NCI-H345 (cell line): ENCODE results near the gene PPP1R2.
"Not testable (repeated sequence)": the region's sequence is repeated elsewhere in the genome, so short reads cannot be mapped to it uniquely, and the experiment has no call there.

Experiments
- DNase-seq: peaks from one replicate; lab custom pipeline; 2025; lab: John Stamatoyannopoulos, UW

PPP1R2 gene

DNA sequence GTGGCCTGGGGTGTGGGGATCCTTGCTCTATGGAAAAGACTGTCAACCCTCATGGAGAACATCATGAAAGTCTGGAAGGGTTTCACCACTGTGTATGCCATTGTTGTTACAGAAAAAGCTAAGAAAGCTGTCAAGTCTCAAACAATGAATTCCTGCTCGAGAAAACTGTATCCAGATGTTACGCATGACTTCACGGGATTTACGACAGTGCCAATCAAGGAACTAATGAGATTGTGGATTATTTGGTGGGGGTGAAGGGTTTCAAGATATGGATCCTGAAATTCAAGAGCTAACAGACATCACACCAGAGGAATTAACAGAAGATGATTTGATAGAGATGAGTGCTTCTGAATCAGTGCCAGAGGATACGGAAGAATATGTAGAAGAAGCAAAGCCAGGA lies 7.8 kb downstream of the PPP1R2 start:
- DNase-seq: no peak

DNA sequence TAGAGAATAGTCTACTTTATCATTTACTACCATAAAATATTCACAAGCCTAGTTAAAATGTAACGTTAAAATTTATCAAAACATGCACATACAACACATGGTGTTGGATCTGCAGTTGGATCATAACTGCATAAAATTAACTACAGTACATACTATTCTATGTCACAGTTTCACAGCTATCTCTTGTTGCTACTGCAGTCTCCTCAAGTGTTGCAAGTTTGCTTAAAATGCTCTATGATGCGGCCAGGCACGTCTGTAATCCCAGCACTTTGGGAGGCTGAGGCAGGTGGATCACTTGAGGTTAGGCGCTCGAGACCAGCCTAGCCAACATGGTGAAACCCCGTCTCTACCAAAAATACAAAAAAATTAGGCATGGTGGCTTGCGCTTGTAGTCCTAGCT lies 10.3 kb downstream of the PPP1R2 start:
- no peak for DNase-seq

DNA sequence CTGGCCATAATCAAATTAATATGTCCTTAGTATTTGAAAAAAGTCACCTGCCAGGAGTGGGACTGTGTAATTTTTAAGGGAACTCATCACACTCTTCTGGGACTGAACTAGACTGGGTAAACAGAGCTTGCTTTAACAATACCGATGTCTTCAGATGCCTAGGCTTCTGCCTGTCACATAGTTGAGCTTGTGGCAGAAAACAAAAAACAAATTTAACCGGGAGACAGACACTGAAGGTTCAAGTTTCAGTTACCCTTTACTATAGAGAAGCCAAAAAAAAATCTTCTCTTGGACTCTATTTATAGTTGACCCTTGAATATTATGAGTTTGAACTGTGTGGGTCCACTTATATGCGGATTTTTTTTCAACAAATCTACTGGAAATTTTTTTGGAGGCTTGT lies 10.8 kb downstream of the PPP1R2 start:
- no peak for DNase-seq

DNA sequence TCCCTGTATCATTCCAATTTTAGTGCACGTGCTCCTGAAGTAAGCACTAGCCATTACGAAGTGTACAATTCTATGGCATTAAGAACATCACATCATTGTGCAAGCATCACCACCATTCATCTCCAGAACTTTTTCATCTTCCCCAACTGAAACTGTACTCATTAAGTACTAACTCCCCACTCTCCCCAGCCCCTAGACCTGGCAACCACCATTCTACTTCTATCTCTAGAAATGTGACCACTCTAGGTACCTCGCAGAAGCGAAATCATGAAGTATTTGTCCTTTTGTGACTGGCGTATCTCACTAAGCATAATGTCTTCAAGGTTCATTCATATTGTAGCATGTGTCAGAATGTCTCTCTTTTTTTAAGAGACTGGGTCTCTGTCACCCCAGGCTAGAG lies 11.4 kb downstream of the PPP1R2 start:
- no peak for DNase-seq

DNA sequence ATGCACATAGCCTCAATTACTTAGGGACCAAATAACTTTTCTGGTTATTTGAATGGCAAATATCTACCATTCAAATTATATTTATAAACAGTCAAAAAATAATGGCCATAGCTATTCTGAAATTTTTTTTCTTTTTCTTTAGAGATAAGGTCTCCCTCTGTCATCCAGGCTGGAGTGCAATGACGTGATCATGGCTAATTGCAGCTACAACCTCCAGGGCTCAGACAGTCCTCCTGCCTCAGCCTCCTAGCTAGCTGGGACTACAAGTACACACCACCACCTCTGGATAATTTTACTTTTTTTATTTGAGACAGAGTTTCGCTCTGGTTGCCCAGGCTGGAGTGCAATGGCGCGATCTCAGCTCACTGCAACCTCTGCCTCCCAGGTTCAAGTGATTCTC lies 16.6 kb downstream of the PPP1R2 start:
- DNase-seq: no peak

DNA sequence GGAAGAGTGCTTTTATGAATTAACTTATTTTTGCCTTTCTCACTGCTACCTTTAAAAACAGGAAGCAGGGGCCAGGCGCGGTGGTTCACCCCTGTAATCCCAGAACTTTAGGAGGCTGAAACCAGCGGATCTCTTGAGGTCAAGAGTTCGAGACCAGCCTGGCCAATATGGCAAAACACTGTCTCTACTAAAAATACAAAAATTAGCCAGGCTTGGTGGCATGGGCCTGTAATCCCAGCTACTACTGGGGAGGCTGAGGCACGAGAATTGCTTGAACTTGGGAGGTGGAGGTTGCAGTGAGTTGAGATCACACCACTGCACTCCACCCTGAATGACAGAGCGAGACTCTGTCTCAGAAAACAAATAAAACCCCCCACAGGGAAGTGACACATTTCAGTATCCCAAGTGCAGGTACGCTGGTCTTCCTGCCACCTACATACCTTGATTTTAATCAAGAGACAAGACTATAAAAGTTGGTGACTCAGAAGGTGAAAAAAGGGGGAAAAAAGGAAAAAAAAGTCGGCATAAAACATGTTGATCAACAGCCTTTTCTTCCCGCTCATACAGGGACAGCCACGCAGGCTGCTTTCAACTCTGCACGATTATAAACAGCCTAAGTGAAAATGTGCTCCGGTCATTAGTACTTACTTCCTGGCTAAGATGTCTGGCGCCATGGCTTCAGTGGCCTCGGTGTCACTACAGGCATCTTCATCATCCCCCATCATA lies 18.8 kb downstream of the PPP1R2 start:
- DNase-seq: no peak

DNA sequence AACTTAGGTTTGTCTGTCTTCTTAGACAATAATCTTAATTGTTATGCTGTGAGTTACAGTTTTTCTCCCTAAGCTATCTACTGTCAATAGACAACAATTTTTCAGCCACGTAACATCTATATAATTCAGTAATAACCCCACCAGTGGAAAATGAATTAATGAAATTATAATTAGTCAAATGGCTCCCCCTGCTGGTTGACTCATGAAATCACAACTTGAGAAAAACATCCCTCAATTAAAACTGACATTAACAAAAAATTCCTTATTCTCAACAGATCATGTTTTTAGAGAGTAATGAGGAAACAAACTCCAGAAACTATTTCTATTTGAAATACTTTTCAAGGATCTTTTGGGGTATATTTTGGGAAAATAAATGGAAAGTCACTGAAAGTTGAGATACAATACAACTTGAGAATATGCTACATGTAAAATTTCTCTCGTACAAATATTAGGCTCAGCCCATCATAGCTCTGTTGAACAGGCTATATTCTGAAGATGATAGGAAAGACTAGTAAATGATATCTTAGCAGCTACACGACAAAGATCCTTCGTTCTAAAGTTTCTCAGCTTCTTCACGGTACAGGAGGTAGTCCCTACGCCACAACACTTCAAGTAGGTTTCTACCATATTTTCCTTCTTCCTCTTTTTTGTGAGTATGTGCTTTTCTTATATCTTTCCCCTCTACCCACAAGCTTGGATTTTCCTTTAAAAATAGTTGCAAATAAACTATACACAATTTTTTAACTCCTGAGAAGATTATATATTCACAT lies 20.7 kb downstream of the PPP1R2 start:
- peak; percentile 24 for DNase-seq

DNA sequence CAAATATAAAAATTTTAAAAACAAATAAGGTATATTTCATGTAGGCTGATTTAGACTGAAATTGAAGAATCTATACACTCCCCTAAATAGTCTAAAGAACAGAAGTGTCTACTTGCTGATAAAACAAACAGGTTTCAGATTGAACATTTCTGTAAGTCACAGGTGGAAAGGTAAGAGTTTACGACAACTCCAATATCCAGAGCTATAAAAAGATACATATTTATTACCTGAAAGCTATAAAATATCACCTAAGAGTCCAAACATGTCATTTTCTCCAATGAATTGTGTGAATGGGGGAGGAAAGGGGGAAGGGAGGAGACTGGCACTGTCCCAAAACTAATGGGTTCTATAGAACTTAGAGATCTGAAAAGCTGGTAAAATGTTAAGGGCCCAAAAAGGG lies 26.1 kb downstream of the PPP1R2 start:
- DNase-seq: no peak

DNA sequence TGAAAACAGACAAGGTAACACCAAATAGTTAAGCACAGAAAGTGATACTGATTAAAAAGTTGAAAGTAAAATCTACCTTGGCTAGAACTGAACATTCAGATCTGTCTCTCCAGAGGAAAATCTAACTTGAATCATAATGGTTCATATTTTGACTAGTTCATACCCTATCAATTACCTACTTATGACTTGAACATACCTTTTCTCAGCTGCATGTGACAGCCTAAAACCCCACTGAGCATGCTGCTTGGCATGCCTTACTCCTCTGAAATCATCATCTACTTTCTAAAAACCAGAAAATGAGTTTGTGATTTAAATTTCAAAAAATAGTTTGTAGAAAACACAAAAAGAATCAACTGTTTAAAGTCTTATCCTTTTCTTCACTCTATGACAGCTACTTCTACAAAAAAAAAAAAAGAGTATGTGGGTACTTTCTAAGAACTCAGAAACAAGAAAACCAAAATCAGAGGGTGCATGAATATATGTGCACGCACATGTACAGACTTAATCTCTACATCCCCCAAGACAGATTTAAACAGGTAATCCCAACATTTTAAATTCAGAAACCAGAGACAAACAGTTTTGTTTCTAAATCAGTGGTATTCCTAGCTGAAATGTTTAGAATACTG lies 28.4 kb downstream of the PPP1R2 start:
- not testable (repeated sequence) for DNase-seq

DNA sequence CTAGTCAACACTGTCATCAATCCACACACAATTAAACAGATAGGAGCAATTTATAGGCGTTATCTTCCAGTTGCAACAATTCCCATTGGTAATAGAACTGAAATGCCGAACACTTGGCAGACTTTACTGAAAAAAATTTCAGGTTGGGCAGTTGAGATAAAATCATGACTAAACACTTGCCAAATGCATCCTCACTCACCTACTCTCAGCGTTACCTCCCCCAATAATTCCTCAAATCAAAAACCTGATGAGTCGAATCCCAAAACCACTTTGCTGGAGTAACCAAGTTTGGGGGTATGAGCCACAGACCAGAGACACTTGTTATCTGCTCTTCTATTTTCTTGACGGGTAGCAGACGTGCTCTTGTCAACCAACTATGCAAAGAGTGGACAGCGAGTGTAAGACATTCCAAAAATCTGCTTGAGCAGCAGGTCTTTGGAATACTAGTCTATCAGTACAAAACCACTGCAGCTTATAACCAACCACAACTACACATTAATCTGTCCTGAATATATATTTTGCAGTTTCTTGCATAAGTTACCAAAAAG lies 30.3 kb downstream of the PPP1R2 start:
- DNase-seq: no peak

DNA sequence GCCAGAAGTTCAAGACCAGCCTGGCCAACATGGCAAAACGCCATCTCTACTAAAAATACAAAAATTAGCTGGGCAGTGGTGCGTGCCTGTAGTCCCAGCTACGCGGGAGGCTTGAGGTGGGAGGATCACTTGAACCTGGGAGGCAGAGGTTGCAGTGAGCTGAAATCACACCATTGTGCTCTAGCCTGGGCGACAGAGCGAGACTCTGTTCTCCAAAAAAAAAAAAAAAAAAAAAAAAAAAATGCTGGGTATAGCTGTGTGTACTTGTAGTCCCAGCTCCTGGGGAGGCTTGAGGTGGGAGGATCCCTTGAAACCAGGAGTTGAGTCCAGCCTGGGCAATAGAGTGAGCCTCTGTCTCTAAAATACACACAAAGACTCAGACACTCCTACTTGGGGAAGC lies 32.0 kb downstream of the PPP1R2 start:
- DNase-seq: no peak

DNA sequence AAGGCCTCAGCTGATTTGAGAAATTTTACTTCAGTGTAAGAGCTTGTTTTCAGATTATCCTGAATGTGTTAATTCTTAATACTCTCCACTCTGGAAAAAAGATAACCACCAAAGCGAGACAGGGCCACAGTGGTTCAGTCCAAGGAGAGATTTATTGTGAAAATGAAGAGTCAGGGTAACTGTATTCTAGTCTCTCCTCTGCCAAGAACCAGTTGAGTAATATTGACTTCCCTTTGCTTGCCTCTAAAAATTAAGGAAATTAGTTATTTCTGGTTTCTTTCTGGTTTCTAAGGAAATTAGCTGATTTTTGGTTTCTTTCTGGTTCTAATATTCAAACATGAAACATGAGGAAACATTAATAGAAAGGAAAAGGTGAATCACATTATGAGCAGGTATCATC lies 34.9 kb downstream of the PPP1R2 start:
- no peak for DNase-seq

DNA sequence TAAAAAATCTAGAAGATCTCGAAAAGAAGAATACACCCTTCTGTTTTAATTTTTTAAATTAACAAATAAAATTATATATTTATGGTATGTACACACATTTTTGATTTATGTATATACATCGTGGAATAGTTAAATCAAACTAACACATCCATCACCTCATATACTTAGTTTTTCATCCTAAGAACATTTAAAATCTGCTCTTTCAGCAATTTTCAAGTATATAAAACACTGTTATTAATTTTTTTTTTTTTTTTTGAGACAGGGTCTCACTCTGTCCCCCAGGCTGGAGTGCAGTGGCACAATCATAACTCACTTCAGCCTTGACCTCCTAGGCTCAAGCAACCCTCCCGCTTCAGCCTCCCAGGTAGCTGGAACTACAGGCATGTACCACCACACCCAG lies 67.5 kb downstream of the PPP1R2 start:
- no peak for DNase-seq

DNA sequence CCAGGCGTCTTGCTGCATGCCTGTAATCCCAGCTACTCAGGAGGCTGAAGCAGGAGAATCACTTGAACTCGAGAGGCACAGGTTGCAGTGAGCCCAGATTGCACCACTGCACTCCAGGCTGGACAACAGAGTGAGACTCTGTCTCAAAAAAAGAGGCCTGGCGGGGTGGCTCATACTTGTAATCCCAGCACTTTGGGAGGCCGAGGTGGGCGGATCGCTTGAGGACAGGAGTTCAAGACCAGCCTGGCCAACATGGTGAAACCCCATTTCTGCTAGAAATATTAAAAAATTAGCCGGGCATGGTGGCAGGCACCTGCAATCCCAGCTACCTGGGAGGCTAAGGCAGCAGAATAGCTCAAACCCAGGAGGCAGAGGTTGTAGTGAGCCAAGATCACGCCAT lies 68.0 kb downstream of the PPP1R2 start:
- not testable (repeated sequence) for DNase-seq

DNA sequence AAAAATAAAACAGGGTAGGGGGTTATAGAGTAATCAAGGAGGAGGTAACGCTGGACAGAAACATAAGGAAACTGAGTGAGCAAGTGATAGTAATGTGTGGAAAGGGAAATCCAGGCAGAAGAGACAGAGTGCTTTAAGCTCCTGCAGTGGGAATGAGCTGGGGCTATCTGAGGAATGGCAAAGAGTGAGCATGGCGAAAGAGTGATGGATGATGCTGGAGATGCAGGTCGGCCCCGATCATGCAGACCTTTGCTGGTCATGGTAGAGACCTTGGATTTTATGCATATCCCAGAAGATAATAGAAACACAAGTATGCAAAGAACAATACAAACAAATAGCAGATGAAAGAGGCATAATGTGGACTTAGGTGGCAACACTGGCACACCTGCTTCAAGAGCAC lies 74.3 kb downstream of the PPP1R2 start:
- no peak for DNase-seq

DNA sequence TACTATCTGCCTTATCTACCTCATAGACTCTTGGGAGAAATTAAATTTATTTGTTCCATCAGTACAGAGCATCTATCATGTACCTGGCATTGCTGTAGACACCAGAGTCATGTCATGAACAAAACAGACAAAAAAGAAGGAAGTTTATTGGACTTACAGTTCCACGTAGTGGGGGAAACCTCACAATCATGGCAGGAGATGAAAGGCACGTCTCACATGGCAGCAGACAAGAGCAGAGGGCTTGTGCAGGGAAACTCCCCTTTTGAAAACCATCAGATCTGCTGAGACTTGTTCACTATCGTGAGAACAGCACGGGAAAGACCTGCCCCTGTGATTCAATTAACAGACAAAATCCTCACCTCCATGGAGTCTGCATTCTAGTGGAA lies 74.7 kb downstream of the PPP1R2 start:
- DNase-seq: no peak

DNA sequence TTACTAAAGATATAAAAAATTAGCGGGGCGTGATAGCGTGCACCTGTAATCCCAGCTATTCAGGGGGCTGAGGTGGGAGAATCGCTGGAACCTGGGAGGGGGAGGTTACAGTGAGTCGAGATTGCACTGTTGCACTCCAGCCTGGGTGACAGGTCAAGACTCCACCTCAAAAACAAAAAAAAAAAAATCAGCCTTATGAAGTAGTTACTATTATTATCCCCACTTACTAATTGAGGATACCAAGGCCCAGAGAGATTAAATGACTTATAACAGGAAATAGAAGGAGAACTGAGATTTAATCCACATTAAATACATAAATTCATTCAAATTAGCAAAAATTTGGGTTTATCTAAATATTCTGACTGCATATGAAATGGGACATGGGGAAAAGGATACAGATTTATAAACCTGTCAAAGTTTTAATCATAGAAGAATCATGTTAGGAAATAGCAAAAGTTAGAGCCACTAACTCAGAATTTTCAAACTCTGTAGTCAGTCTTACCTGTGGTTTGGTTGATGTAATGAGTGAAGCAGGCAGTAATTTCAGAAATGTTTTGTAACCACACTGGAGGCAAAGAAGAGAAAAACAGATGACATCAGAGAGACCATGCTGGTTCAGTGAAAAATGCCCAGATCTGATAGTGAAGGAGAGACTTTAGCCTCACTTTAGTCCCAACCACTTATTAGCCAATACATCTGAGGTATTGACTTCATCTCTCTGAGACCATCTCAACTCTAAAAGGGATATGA lies 75.3 kb downstream of the PPP1R2 start:
- no peak for DNase-seq

DNA sequence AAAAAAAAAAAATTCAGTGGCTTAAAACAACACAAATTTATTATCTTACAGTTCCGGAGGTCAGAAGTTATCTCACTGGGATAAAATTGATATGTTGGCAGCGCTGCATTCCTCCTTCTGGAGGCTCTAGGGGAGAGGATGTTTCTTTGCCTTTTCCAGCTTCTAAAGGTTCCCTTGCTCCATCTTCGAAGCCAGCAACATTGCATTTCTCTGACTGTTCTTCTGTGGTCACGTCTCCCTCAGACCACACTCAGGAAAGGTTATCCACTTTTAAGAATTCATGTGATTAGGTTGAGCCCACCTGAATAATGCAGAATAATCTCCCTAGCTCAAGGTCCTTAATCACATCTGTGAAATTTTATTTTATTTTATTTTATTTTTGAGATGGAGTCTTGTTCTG lies 76.9 kb downstream of the PPP1R2 start:
- DNase-seq: no peak
